Muscle of arm (tissue), 12 donors: ENCODE data around the gene AGBL4. TPM values are rescaled to one million over a fixed set of nuclear protein-coding genes. Genes with fewer than 3 reads are reported as not detected.
"Not testable (repeated sequence)": the region's sequence is repeated elsewhere in the genome, so short reads cannot be mapped to it uniquely, and the experiment has no call there.

Experiments used
- DNase-seq: peaks from one replicate; pipeline ENCODE4 v3.0.0-alpha.2; 2013
- polyA plus RNA-seq, 12 donors: library from polyadenylated mRNA; unstranded; fragments of 120-200 nt; gene quantifications; one replicate each; pipeline ENCODE4 v1.2.1, GENCODE V29; 2013; ENCODE audit not compliant: insufficient read length in 12 of 12

The AGBL4 gene
- polyA plus RNA-seq, 12 donors: 0.12 to 0.72 (median 0.21) TPM; not detected in 2

GRCh38 chr1:49436865-49437264, 586.9 kb downstream of the AGBL4 start:
- no peak for DNase-seq

GRCh38 chr1:49435291-49435690, 588.5 kb downstream of the AGBL4 start:
- no peak for DNase-seq

- DNase-seq: no peak
Measured at GRCh38 chr1:49424782-49425181, 599.0 kb downstream of the AGBL4 start.

DNA sequence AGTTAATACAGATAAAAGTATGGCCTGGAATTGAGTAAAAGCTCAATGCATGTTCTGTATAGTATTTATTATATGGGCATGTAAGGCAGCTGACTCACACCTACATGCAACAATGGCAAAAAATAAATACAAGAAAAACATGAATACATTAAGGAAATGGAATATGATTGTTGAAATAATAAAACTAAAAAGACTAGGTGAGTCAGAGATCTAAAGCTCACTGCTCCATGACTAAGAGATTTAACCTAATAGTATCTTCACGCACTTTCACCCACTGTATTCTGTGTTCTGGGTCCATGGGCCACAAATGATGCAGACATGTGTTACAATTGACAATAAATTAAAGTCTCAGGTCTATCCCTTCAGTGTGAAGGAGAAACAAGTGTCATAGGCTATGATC, 607.0 kb downstream of the AGBL4 start:
- DNase-seq: no peak

- no peak for DNase-seq
Measured at GRCh38 chr1:49408346-49408745, 615.4 kb downstream of the AGBL4 start.

- DNase-seq: no peak
Measured at GRCh38 chr1:49397086-49397485, 626.7 kb downstream of the AGBL4 start.

DNA sequence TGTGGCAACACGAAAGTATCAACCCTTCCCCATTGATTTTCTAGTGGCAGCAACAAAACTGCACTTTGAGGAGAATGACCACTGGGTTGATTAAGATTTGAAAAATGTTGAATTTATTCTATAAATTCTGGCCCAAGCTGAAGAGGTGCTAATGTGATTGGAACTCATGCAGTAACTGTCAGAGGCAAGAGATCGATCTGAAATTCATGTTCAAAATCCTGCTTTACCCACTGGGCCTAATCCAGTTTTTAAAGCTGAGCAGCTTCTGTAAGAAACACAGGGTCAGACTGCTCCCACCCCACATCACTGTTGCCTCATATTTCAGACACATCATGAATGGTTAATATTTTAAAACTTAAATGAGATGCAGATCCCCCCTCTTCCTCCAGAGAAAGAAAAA, 629.6 kb downstream of the AGBL4 start:
- DNase-seq: no peak

GRCh38 chr1:49389699-49390098, 634.1 kb downstream of the AGBL4 start:
- no peak for DNase-seq

GRCh38 chr1:49364676-49365075, 659.1 kb downstream of the AGBL4 start:
- DNase-seq: no peak

DNA sequence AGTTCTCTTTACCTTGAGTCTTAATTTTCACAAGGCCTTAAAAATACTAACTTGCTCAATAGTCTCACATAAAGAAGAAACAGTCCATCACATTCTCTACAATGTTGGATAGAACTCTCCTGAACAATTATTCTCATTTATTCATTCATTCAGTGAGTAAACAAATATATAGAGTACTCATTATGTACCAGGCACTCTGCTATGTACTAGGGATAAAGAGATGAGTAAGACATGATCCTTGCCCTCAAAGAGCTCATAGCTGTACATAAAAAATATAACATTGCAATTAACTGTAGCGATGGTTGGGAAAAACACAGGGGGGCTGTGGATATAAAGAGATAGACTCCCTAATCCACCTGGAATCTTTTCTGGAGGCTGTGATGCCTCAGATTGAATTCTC, 660.1 kb downstream of the AGBL4 start:
- DNase-seq: no peak

DNA sequence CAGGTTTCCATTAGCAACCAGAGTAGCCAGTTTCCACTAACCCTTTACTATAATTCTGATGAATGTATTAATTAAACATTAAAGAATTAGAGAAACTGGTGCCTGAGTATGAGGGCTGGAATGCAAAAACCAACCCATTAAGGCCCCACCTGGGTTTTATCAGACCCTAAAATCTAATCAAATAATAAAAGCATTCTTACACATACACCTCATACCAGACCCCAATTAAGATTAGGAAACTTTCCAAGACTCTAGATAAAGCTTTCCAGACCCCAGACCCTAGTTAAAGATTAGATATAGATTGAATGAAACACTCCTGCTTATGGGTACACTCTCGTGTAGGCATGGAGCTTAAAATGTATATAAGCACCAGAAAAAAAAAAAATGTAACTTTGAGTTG, 665.7 kb downstream of the AGBL4 start:
- no peak for DNase-seq

DNA sequence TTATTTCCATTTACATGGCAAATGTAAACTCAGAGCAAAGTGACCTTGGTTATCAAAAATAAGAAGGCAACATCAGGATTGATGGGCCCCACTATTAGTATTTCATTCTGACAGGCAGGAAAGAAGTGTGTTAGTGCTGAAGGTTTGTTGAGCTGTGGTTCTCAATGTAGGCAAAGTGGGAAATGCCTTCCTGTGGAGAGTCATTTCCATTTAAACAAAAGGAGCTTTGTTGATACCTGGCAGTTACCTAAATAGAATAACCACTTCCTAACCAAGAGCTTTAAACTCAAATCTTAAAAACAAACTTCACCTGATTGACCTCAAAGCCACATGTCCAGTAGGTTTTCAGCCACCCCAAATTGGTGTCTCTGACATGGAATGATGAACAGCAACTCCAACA, 667.2 kb downstream of the AGBL4 start:
- DNase-seq: no peak

DNA sequence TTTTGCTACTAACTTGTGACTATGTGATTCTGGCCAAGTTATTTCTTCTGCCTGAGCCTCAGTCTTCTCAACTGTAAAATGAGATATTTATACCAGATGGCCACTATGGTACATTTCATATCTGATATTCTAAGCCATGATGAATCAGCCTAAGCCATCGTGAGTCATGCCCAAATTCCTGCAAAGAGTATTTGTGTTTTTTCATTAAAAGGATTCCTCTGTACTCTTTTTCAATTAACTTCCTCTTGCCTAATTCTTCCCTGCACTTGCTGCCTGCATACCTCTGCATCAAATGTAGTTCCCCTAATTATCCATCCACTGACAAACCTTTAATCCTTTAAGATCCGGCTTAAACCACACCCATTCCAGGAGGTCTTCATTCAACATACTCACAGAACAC, 672.0 kb downstream of the AGBL4 start:
- DNase-seq: no peak

- no peak for DNase-seq
Measured at GRCh38 chr1:49346767-49347349, 676.9 kb downstream of the AGBL4 start.

- no peak for DNase-seq
Measured at GRCh38 chr1:49340576-49340975, 683.2 kb downstream of the AGBL4 start.

DNA sequence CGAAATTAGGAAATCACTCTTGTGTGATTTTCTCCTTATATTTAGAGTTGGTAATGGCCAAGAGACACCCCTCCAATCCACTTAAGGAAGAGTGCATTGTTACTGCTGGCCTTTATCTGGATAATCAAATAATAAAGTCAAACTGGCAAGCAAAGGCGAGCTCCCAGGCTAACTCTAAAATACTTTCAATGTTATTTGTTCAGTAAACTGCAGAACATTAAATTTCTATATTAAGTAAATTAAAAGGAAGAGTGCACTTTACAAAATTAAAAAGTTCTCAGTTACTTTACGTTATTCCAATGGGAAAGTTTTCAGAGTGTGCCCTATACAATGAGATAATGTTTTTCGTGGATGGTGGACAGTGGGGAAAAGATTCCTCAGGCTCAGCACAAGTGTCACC, 684.7 kb downstream of the AGBL4 start:
- DNase-seq: no peak

- DNase-seq: no peak
Measured at GRCh38 chr1:49337251-49337650, 686.5 kb downstream of the AGBL4 start.

DNA sequence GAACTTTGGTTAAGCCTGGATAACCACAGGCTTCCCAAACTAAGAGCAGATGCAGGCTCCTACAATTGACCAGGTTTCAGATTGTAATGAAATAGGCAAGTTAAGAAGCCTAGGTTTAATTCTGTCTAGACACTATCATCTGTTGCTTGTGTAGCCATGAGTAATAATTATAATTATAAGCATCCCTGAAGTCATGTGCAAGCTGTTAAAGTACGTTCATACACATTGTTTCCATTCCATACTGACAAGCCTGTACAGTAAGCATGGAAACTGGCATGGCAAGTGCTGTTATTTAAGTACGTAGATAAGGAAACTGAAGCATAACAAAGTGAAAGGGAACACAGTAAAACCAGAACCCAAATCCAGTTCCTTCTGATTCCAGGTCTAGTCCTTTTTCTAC, 689.8 kb downstream of the AGBL4 start:
- DNase-seq: no peak

DNA sequence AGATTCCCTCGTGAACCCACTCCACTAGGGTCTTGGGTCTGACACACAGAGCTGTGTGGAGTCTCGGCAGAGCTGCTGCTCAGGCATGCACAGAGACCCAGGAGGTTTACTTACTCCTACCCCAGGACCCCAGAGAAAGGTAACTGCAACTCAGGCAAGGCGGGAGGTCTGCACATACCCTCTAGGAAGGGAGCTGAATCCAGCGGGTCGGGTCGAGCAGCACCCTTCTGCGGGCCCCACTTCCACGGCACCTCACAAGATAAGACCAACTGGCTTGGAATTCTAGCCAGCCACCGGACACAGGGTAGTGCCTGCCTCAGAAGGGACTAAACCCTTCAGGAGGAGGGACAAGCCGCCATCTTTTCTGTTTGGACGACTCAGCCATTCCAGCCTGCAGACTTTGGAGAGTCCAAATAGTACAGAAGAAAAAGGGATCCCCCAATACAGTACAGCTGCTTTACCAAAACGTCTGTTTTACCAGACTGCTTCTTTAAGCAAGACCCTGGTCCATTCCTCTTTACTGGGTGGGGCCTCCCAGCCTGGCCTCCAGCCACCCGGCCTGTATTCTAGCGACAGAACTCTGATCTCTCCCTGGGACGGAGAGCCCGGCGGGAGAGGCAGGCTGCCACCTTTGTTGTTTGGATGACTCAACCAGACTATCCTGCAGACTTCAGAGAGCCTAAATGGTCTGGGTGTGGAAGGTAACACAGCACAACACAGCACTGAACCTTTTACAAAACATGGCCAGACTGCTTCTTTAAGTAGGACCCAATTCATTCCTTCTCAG, 692.5 kb downstream of the AGBL4 start:
- no peak for DNase-seq

GRCh38 chr1:49323925-49324540, 699.7 kb downstream of the AGBL4 start:
- DNase-seq: no peak

GRCh38 chr1:49320493-49320892, 703.3 kb downstream of the AGBL4 start:
- not testable (repeated sequence) for DNase-seq

DNA sequence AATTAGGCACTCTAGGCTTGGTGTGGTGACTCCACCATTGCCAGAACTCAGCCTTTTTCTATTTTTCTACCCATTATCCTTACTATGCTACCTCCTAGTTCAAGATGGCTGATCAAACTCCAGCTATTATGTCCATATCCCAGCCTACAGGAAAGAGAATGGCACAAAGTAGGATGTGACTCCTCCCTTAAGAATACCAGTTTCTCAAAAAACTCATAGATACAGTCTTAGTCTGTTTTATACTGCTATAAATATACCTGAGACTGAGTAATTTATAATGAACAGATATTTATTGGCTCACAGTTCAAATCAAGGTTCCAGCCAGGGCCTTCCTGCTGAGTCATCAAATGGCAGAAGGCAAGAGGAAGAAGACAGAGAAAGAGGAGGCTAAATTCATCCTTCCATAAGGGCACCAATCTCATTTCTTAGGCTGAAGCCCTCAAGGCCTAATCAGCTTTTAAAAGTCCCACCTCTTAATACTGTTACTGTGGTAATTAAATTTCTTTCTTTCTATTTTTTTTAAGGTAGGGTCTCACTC, 704.3 kb downstream of the AGBL4 start:
- DNase-seq: no peak

DNA sequence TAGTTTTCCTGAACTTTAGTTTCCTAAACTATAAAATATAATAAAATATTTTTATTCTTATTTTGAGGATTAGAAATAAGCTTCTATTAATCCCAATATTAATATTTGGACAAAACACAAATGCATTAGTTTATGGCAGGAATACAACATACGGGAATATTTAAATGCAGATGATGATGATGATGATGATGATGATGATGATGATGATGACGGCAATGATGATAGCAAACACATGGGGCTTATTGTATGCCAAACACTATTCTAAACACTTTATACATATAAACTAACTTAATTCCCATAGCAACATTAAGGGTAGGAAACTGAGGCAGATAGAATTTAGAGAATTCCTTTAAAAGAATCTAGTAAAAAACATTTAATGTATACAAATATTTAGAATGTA, 705.5 kb downstream of the AGBL4 start:
- DNase-seq: peak; percentile 22
